Nephron (organoid): ENCODE measurements around the gene SUCLG1.
A peak's percentile ranks its signal among the peaks of the same experiment; 100 is the strongest.

Source experiments
- H3K27ac Mint-ChIP-seq, 3 experiments: 2 replicates each; pipeline ENCODE4 v1.8.0; 2020; ENCODE audit warnings: mixed read lengths in 3 of 3, mild to moderate bottlenecking in 2 of 3, moderate library complexity in 1 of 3
- H3K27me3 Mint-ChIP-seq: 2 replicates; pipeline ENCODE4 v1.8.0; 2021; ENCODE audit warnings: low read depth, mild to moderate bottlenecking, moderate library complexity, mixed read lengths
- H3K36me3 Mint-ChIP-seq: 2 replicates; pipeline ENCODE4 v1.8.0; 2020; ENCODE audit warnings: low read depth, mixed read lengths
- H3K4me1 Mint-ChIP-seq: 2 replicates; pipeline ENCODE4 v1.8.0; 2020; ENCODE audit warnings: mixed read lengths
- H3K4me3 Mint-ChIP-seq, 3 experiments: 2 replicates each; pipeline ENCODE4 v1.8.0; 2020; ENCODE audit warnings: mild to moderate bottlenecking in 3 of 3, mixed read lengths in 3 of 3, moderate library complexity in 2 of 3
- H3K9me3 Mint-ChIP-seq: 2 replicates; pipeline ENCODE4 v1.8.0; 2020; ENCODE audit warnings: mixed read lengths
- TF ChIP-seq, protein P1 (sequence below), 3 experiments: fragments of 200-600 bp; sonication (generic); IDR thresholded peaks; one replicate each; pipeline ENCODE4 v1.5.0; 2021; ENCODE audit warnings: antibody characterized with exemption in 3 of 3; ENCODE audit not compliant: unreplicated experiment in 3 of 3

The SUCLG1 gene

DNA sequence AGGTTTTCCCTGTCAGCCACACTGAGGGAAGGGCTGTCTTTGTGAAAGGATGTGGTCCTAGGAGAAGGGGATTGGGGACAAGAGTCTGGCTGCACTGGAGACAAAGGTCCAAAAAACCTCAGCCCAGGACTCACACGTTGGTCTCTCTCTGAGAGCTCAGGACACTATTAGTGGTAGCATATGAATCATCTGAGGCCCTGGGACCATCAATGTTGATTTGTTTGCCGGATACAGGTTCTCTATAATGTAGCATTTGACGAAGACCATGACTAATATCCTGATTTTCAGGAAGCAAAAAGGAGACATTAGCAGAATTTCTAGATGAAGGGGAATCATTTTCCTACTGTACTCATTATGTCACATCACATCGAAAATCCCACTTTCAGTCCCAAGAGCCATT lies 35.0 kb upstream of the SUCLG1 start:
- peaks cover 3% of the 10 kb centered on the region for H3K27me3 Mint-ChIP-seq
- no peaks in the 10 kb centered on the region for H3K9me3 Mint-ChIP-seq
- TF ChIP-seq, protein P1, sequence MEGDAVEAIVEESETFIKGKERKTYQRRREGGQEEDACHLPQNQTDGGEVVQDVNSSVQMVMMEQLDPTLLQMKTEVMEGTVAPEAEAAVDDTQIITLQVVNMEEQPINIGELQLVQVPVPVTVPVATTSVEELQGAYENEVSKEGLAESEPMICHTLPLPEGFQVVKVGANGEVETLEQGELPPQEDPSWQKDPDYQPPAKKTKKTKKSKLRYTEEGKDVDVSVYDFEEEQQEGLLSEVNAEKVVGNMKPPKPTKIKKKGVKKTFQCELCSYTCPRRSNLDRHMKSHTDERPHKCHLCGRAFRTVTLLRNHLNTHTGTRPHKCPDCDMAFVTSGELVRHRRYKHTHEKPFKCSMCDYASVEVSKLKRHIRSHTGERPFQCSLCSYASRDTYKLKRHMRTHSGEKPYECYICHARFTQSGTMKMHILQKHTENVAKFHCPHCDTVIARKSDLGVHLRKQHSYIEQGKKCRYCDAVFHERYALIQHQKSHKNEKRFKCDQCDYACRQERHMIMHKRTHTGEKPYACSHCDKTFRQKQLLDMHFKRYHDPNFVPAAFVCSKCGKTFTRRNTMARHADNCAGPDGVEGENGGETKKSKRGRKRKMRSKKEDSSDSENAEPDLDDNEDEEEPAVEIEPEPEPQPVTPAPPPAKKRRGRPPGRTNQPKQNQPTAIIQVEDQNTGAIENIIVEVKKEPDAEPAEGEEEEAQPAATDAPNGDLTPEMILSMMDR (IDR thresholded peaks at IDR 0.05; ENCODE audit: unreplicated experiment in 3 of 3), result no peak
- H3K4me3 Mint-ChIP-seq, result no peak overlapping the region
- no peaks in the 10 kb centered on the region for H3K4me1 Mint-ChIP-seq
- H3K27ac Mint-ChIP-seq, result no peak overlapping the region
- no peaks in the 10 kb centered on the region for H3K36me3 Mint-ChIP-seq

DNA sequence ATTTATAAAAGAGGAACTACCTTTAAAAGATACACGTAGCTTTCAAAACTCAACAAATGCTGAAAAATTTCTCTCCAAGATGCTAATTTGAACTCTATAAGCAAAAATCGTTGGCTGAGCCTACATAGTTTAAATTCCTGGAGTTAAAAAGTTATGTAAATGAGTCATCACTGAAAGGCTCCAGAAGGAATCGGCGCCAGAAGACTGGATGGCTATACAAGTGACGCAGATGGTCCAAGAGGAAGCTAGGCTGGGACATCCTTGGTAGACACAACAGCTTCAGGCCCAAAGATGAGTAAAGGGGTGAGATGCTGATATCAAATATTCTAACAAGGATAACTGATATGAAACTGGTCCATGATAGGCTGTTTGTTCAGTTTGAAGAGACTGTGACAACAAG lies 34.4 kb upstream of the SUCLG1 start:
- no peaks in the 10 kb centered on the region for H3K4me1 Mint-ChIP-seq
- no peaks in the 10 kb centered on the region for H3K36me3 Mint-ChIP-seq
- TF ChIP-seq, protein P1 (IDR thresholded peaks at IDR 0.05; ENCODE audit: unreplicated experiment in 3 of 3), result no peak
- H3K27me3 Mint-ChIP-seq, result peaks cover 3% of the 10 kb centered on the region
- no peaks in the 10 kb centered on the region for H3K9me3 Mint-ChIP-seq
- H3K27ac Mint-ChIP-seq, result no peak overlapping the region
- H3K4me3 Mint-ChIP-seq, result no peak overlapping the region

DNA sequence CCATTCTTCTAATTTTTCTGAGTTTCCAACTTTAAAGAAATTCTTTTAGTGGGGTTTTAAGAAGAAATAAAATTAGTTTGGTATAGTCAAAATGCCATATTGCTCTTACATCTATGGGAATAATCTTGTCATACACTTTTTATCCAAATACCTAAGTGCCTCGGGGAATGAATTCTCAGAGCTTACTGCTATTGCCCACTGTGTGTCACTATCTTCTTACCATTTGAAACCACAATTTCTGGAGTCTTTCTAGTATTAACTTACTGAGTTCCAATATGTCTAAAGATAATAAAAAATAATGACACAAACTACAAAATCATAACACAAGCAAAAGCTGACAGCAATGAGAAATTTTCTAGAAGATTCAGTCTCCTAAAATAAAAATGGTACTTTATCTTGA lies 33.5 kb upstream of the SUCLG1 start:
- Mint-ChIP-seq H3K9me3 (no peaks in the 10 kb centered on the region), H3K27ac (no peak overlapping the region), H3K4me1 (peaks cover 2% of the 10 kb centered on the region), H3K27me3 (peaks cover 3% of the 10 kb centered on the region), H3K4me3 (no peak overlapping the region), H3K36me3 (no peaks in the 10 kb centered on the region)
- TF ChIP-seq, protein P1 (IDR thresholded peaks at IDR 0.05; ENCODE audit: unreplicated experiment in 3 of 3), result peak; percentile 20 to 24 (median 21)

DNA sequence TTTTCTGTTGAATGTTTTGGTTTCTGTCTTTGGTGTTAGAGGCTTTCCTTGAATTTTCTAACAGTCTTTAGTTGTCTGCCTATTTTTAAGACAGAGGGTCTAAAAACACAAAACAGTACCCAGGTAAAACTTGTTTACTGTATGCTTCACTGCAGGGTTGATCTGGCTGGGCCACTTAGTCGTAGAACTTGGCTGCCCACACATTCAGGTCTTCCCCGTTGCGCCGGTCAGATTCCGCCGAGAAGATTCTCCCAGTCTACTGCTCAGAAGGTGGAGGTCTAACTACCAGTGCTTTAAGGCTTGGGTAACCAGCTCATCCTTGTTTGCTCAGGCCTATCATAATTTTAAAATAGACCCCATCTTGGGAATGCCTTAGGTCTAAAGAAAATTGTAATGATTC lies 32.7 kb upstream of the SUCLG1 start:
- Mint-ChIP-seq H3K4me1 (peaks cover 9% of the 10 kb centered on the region), H3K4me3 (no peak overlapping the region), H3K27me3 (peaks cover 3% of the 10 kb centered on the region), H3K27ac (no peak overlapping the region), H3K36me3 (no peaks in the 10 kb centered on the region), H3K9me3 (no peaks in the 10 kb centered on the region)
- TF ChIP-seq, protein P1 (IDR thresholded peaks at IDR 0.05; ENCODE audit: unreplicated experiment in 3 of 3), result no peak

DNA sequence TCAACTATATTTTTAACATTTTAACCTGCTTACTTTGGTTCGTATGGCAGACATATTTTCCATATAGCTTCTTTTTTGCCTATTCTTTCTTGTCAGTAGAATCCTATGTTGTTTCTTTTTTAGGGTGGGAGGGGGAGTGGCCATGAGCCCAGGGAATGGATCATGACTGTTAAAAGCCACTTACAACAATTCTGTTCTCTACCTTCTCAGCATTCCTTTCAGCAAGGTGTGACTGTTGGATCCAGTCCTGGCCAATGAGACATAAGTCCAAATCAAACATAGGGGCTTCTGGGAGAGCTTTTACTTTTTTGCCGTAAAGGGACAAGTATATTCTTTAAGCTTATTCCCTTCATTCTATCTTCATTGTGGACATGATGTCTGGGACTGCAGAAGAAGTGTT lies 32.2 kb upstream of the SUCLG1 start:
- TF ChIP-seq, protein P1 (IDR thresholded peaks at IDR 0.05; ENCODE audit: unreplicated experiment in 3 of 3), result no peak
- H3K4me3 Mint-ChIP-seq, result no peak overlapping the region
- peaks cover 3% of the 10 kb centered on the region for H3K27me3 Mint-ChIP-seq
- no peaks in the 10 kb centered on the region for H3K9me3 Mint-ChIP-seq
- no peak overlapping the region for H3K27ac Mint-ChIP-seq
- H3K36me3 Mint-ChIP-seq, result no peaks in the 10 kb centered on the region
- H3K4me1 Mint-ChIP-seq, result peaks cover 14% of the 10 kb centered on the region

DNA sequence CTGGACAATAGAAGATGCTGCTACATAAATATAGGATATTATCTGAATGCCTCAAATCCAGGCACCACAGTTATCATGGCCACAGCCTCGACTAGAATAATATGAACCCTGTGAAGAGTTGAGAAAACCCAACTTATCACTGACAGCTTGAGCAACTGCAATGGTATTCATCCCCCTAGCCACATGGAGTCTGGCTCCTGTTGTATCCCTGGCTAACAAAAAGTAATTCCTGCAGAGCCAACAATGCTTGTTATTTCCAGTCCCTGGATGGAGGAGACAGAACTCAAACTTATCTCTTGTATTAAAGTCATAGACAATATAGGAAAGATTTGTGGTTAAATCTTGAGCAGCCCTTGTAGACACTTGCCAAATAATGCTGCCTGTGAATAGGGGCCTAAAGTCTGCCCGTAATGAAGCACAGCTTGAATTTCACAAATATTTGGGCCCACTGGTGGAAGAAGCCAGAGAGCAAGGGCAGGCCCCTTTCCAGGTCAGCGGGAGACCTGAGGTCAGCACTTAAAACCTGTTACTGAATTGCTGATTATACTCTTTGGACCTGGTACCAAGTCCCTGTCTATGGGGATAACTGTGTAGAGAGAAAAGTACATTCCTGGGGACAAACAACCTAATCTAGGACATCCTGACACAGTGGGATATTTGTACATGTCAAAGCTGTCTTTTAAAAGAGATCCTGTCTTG lies 28.4 kb upstream of the SUCLG1 start:
- H3K27me3 Mint-ChIP-seq, result no peaks in the 10 kb centered on the region

More for the DNA sequence above, 28.4 kb upstream of the SUCLG1 start:
- H3K27ac Mint-ChIP-seq, result peak overlapping the region; percentile 97 to 98 (median 97)
- H3K4me1 Mint-ChIP-seq, result peaks cover 19% of the 10 kb centered on the region
- TF ChIP-seq, protein P1 (IDR thresholded peaks at IDR 0.05; ENCODE audit: unreplicated experiment in 3 of 3), result no peak
- no peaks in the 10 kb centered on the region for H3K36me3 Mint-ChIP-seq
- H3K4me3 Mint-ChIP-seq, result no peak overlapping the region
- no peaks in the 10 kb centered on the region for H3K9me3 Mint-ChIP-seq
